Body of pancreas (tissue), 4 donors: Measurements from ENCODE around the gene INPP5K. TPM values are rescaled to one million over a fixed set of nuclear protein-coding genes. Genes with fewer than 3 reads are reported as not detected.

Experiments used
- ATAC-seq: fragments of 150-250 bp; one replicate; pipeline ENCODE4 v1.9.1; 2016
- DNase-seq, 4 donors: peaks; one replicate each; pipeline ENCODE4 v3.0.0-alpha.2; 2019
- H3K27ac ChIP-seq, 4 donors: fragments of 200-600 bp; sonication (generic); 1 replicate in 3 of 4; 2 replicates in 1 of 4; pipeline versions ENCODE4 v1.5.1 to v1.6.1; 2016 to 2019; ENCODE audit warnings: mild to moderate bottlenecking in 1 of 4, mixed read lengths in 1 of 4, moderate library complexity in 1 of 4
- H3K27me3 ChIP-seq, 2 donors: fragments of 200-600 bp; sonication (generic); one replicate each; pipeline ENCODE4 v1.6.0; 2016; ENCODE audit warnings: mild to moderate bottlenecking in 1 of 2
- H3K36me3 ChIP-seq, 2 donors: fragments of 200-600 bp; sonication (generic); replicated peaks in 1 of 2; 2 replicates each; pipeline ENCODE4 v1.5.1; 2016; ENCODE audit warnings: low read depth in 2 of 2; ENCODE audit not compliant: insufficient read depth in 1 of 2
- H3K4me1 ChIP-seq: fragments of 200-600 bp; sonication (generic); one replicate; pipeline ENCODE4 v1.6.0; 2016
- H3K4me3 ChIP-seq, 2 donors: fragments of 200-600 bp; sonication (generic); 1 replicate in 1 of 2; 2 replicates in 1 of 2; pipeline ENCODE4 v1.5.1; 2016 to 2019
- H3K9me3 ChIP-seq, 3 donors: fragments of 200-600 bp; sonication (generic); 1 replicate in 2 of 3; 2 replicates in 1 of 3; pipeline ENCODE4 v1.5.1; 2016
- POLR2A ChIP-seq, 3 donors: fragments of 450-650 bp; IDR thresholded peaks; one replicate each; pipeline ENCODE4 v1.6.1; 2016; ENCODE audit warnings: antibody characterized with exemption in 3 of 3, mild to moderate bottlenecking in 2 of 3
- WGBS, 2 donors: methylation state at CpG; one replicate each; pipeline ENCODE4 v1.1.5; 2017; 5-methylcytosine and 5-hydroxymethylcytosine counted together
- intact Hi-C: fragments of 100-400 bp; cut with DNase I; formaldehyde crosslinking; loops from one replicate; pipeline ENCODE4 v1.15.1; 2023
- total RNA-seq, 2 donors: library from RNA; depleted of rRNA; stranded (reverse); fragments of >200 nt; gene quantifications; one replicate each; pipeline ENCODE4 v1.1.0, GENCODE V29; 2016
- TF ChIP-seq, protein P1 (sequence below), 7 experiments: fragments of 450-650 bp in 4 of 7; fragments of 200-600 bp in 3 of 7; sonication (generic) in 3 of 7; IDR thresholded peaks; one replicate each; pipeline ENCODE4 v1.5.1; 2016 to 2019; ENCODE audit warnings: antibody characterized with exemption in 7 of 7

INPP5K gene
- total RNA-seq, 2 donors from 2014 or later, result 26.4 to 34.2 TPM

DNA sequence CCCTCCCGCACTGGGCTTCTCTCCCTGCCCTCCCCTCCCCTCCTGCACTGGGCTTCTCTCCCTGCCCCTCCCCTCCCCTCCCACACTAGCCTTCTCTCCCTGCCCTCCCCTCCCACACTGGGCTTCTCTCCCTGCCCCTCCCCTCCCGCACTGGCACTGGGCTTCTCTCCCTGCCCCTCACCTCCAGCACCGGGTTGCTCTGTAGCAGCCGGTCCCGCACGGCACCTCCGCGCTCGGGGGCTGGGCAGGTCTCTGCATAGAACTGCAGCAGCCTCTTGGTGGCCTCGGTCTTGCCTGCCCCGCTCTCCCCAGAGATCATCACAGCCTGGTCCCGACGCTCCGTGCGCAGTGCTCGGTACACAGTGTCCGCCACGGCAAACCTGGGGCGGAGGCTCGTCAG, 33.7 kb downstream of the INPP5K start:
- Histone ChIP-seq H3K4me1 (peaks cover 41% of the 10 kb centered on the region), H3K4me3 (no peak overlapping the region), H3K27ac (no peak overlapping the region), H3K9me3 (no peaks in the 10 kb centered on the region), H3K27me3 (no peaks in the 10 kb centered on the region), H3K36me3 (peaks cover 0 to 19% of the 10 kb centered on the region in 2 donors)
- WGBS, 2 donors, result 88 to 92% methylated on average over 10 to 11 of the region's 20 CpGs
- intact Hi-C loops, result no loop called here
- DNase-seq (peak in 1 of 4 donors; percentile 16), ATAC-seq (no peak)
- TF ChIP-seq, protein P1, sequence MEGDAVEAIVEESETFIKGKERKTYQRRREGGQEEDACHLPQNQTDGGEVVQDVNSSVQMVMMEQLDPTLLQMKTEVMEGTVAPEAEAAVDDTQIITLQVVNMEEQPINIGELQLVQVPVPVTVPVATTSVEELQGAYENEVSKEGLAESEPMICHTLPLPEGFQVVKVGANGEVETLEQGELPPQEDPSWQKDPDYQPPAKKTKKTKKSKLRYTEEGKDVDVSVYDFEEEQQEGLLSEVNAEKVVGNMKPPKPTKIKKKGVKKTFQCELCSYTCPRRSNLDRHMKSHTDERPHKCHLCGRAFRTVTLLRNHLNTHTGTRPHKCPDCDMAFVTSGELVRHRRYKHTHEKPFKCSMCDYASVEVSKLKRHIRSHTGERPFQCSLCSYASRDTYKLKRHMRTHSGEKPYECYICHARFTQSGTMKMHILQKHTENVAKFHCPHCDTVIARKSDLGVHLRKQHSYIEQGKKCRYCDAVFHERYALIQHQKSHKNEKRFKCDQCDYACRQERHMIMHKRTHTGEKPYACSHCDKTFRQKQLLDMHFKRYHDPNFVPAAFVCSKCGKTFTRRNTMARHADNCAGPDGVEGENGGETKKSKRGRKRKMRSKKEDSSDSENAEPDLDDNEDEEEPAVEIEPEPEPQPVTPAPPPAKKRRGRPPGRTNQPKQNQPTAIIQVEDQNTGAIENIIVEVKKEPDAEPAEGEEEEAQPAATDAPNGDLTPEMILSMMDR (IDR thresholded peaks at IDR 0.05), result no peak
- no peak for TF ChIP-seq POLR2A (IDR thresholded peaks at IDR 0.05)

DNA sequence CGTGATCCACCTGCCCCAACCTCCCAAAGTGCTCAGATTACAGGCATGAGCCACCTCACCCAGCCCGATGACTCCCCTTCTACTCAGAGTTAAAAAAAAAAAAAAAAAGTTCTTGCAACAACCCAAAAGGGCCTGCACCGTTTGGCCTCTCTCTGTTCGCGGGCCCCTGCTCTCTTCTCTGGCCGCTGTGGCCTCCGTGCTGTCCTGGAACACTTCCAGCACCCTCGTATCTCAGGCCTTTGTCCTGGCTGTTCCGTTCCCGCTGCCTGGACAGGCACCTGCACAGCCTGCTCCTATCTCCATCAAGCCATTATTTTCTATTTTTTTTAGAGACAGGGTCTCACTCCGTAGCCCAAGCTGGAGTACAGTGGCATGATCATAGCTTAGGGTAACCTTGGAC, 34.7 kb downstream of the INPP5K start:
- Histone ChIP-seq H3K36me3 (peaks cover 0 to 26% of the 10 kb centered on the region in 2 donors), H3K27ac (no peak overlapping the region), H3K4me3 (no peak overlapping the region), H3K4me1 (peaks cover 32% of the 10 kb centered on the region), H3K27me3 (no peaks in the 10 kb centered on the region), H3K9me3 (no peaks in the 10 kb centered on the region)
- TF ChIP-seq POLR2A (IDR thresholded peaks at IDR 0.05), result no peak
- TF ChIP-seq, protein P1 (IDR thresholded peaks at IDR 0.05), result no peak
- ATAC-seq, result no peak
- 78% methylated on average over 11 of the region's 11 CpGs for WGBS, 2 donors
- intact Hi-C loops, result no loop called here
- DNase-seq, result no peak

DNA sequence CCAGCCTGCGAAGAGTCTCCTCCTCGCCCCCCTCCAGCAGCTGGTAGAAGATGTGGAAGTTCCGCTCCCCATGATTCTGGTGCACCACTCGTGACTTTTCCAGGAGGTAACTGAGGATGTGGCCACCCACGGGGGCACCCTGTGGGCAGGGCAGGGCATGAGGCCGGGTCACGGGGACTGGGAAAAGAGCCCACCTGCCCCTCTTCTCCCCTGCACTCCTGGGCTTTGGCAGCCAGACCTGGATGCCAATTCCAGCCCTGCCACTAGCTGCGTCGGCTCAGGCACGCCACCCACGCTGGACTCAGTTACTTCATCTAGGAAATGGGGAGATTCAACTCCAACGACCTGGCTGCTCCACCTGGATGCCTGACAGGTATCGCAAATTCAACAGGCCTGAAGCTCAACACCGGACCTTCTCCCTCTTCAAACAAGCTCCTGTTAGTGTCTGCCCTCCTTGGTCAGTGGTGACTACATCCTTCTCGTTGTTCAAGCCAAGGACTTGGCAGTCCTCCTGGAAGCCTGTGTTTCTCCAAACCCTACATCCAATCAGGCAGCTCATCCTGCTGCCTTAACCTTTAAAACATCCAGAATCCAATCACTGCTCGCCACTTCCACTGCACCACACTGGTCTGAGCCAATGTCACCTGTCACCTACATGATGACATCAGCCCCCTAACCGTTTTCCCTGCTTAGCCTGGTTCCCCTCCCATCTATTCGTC, 35.5 kb downstream of the INPP5K start:
- H3K36me3 ChIP-seq, result peaks cover 0 to 26% of the 10 kb centered on the region in 2 donors
- intact Hi-C loops, result no loop called here
- H3K27ac ChIP-seq, result no peak overlapping the region
- WGBS, 2 donors, result 87 to 88% methylated on average over 15 to 18 of the region's 18 CpGs
- no peak overlapping the region for H3K4me3 ChIP-seq
- no peaks in the 10 kb centered on the region for H3K9me3 ChIP-seq
- DNase-seq, result no peak
- no peak for ATAC-seq
- H3K27me3 ChIP-seq, result no peaks in the 10 kb centered on the region
- H3K4me1 ChIP-seq, result peaks cover 24% of the 10 kb centered on the region
- no peak for TF ChIP-seq POLR2A (IDR thresholded peaks at IDR 0.05)

DNA sequence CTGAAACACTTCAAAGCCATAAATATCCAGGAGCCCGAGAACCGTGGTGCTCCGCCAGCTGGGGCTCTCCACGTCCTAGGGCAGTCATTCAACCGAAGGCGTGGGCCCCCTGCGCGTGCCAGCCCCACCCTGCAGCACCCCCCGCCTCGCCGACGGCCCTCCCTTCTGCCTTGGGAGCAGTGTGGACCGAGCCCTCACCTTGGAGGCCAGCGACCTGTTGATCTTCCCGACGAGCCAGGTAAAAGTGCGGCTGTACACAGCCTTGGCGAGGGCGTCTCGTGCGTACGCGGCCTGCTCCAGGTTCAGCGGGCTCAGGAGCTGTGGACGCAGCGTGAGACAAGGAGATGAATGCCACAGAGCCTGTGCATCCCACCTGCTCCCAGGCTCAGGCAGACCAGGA, 38.0 kb downstream of the INPP5K start:
- WGBS, 2 donors, result 89 to 93% methylated on average over 25 to 26 of the region's 26 CpGs
- intact Hi-C loops, result no loop called here
- DNase-seq (no peak), ATAC-seq (no peak)
- Histone ChIP-seq H3K36me3 (peaks cover 0 to 32% of the 10 kb centered on the region in 2 donors), H3K9me3 (no peaks in the 10 kb centered on the region), H3K27me3 (no peaks in the 10 kb centered on the region), H3K4me3 (no peak overlapping the region), H3K4me1 (peaks cover 8% of the 10 kb centered on the region), H3K27ac (no peak overlapping the region)
- TF ChIP-seq POLR2A (IDR thresholded peaks at IDR 0.05), result no peak
- TF ChIP-seq, protein P1 (IDR thresholded peaks at IDR 0.05), result no peak

- Histone ChIP-seq H3K27me3 (no peaks in the 10 kb centered on the region), H3K4me3 (no peak overlapping the region), H3K27ac (no peak overlapping the region), H3K4me1 (no peaks in the 10 kb centered on the region), H3K9me3 (no peaks in the 10 kb centered on the region), H3K36me3 (peaks cover 0 to 40% of the 10 kb centered on the region in 2 donors)
- DNase-seq (no peak), ATAC-seq (no peak)
- intact Hi-C loops, result no loop called here
- TF ChIP-seq, protein P1 (IDR thresholded peaks at IDR 0.05), result no peak
- TF ChIP-seq POLR2A (IDR thresholded peaks at IDR 0.05), result no peak
- WGBS, 2 donors, result 89 to 98% methylated on average over 14 to 15 of the region's 15 CpGs
Measured at GRCh38 chr17:1475321-1475854, 41.0 kb downstream of the INPP5K start.
